Pons (tissue), 1 donor: ENCODE results near the gene WDR46.

Experiments used
- DNase-seq: peaks from one replicate; pipeline ENCODE4 v3.0.0-alpha.2; 2016; ENCODE audit warnings: low spot score

Gene WDR46

GRCh38 chr6:33313709-33314514 is 24.9 kb upstream of the WDR46 start, which contains the start of gene TAPBP:
TAPBP (minus strand) TSS chr6:33314078; CDS start chr6:33314041, 37 bp downstream.
- DNase-seq: peak; percentile 62

GRCh38 chr6:33313105-33313708 is 24.2 kb upstream of the WDR46 start:
- no peak for DNase-seq

GRCh38 chr6:33312361-33313104 is 23.5 kb upstream of the WDR46 start:
- peak; percentile 58 for DNase-seq

- DNase-seq: no peak
Measured at GRCh38 chr6:33306356-33306755, 17.3 kb upstream of the WDR46 start.

- no peak for DNase-seq
Measured at GRCh38 chr6:33305052-33305451, 16.0 kb upstream of the WDR46 start.

- DNase-seq: no peak
Measured at GRCh38 chr6:33304216-33304615, 15.2 kb upstream of the WDR46 start.

GRCh38 chr6:33301877-33302276 is 12.8 kb upstream of the WDR46 start:
- no peak for DNase-seq

GRCh38 chr6:33299237-33299944 is 10.4 kb upstream of the WDR46 start:
- DNase-seq: peak; percentile 89

- DNase-seq: peak; percentile 80
Measured at GRCh38 chr6:33298773-33299236, 9.8 kb upstream of the WDR46 start, which contains the start of gene RGL2. RGL2 (minus strand) TSS chr6:33298942; CDS start chr6:33298610, 332 bp downstream.

GRCh38 chr6:33297956-33298772 is 9.1 kb upstream of the WDR46 start:
- DNase-seq: no peak

GRCh38 chr6:33297406-33297955 is 8.4 kb upstream of the WDR46 start:
- DNase-seq: no peak

GRCh38 chr6:33296797-33297405 is 7.9 kb upstream of the WDR46 start:
- no peak for DNase-seq

- DNase-seq: no peak
Measured at GRCh38 chr6:33295621-33296369, 6.8 kb upstream of the WDR46 start.

- DNase-seq: no peak
Measured at GRCh38 chr6:33294086-33294823, 5.2 kb upstream of the WDR46 start.

- DNase-seq: no peak
Measured at GRCh38 chr6:33292996-33293682, 4.1 kb upstream of the WDR46 start.

- no peak for DNase-seq
Measured at GRCh38 chr6:33290459-33290858, 1.4 kb upstream of the WDR46 start.

GRCh38 chr6:33289784-33290315 is 811 bp upstream of the WDR46 start:
- DNase-seq: no peak
